H1 (cell line): ENCODE measurements around the gene DHX29.

Experiments used
- CTCF ChIP-seq, 3 experiments: IDR thresholded peaks; 1 replicate in 2 of 3; 2 replicates in 1 of 3; pipeline versions ENCODE4 v1.5.1 to v1.6.1; 2011; ENCODE audit warnings: low read length in 3 of 3, mild to moderate bottlenecking in 3 of 3, inconsistent platforms in 2 of 3, low read depth in 1 of 3, moderate library complexity in 1 of 3; ENCODE audit not compliant: insufficient read depth in 1 of 3; ENCODE audit errors: control extremely low read depth in 1 of 3
- EP300 ChIP-seq, 2 experiments: IDR thresholded peaks; 1 replicate in 1 of 2; 2 replicates in 1 of 2; pipeline ENCODE4 v1.6.1; 2011 to 2012; ENCODE audit warnings: low read depth in 2 of 2, low read length in 2 of 2, mild to moderate bottlenecking in 2 of 2, borderline replicate concordance in 1 of 2, inconsistent platforms in 1 of 2, moderate library complexity in 1 of 2
- HDAC6 ChIP-seq: IDR thresholded peaks from one replicate; pipeline ENCODE4 v1.7.1; 2012; ENCODE audit warnings: low read depth, mild to moderate bottlenecking, inconsistent platforms, low read length, moderate library complexity
- JUND ChIP-seq: IDR thresholded peaks from 2 replicates; pipeline ENCODE4 v1.6.1; 2011; ENCODE audit warnings: mild to moderate bottlenecking, improper control_type of control experiment, low read length
- NANOG ChIP-seq: IDR thresholded peaks from 2 replicates; pipeline ENCODE4 v1.6.1; 2011; ENCODE audit warnings: low read length, low read depth, mild to moderate bottlenecking, inconsistent platforms; ENCODE audit not compliant: insufficient read depth, poor library complexity, severe bottlenecking
- POLR2A ChIP-seq, 2 experiments: IDR thresholded peaks; 1 replicate in 1 of 2; 2 replicates in 1 of 2; pipeline ENCODE4 v1.6.1; 2011; ENCODE audit warnings: low read depth in 2 of 2, low read length in 2 of 2, mild to moderate bottlenecking in 2 of 2; ENCODE audit errors: control extremely low read depth in 1 of 2
- USF2 ChIP-seq: IDR thresholded peaks from 2 replicates; pipeline ENCODE4 v1.6.1; 2011; ENCODE audit warnings: low read length, improper control_type of control experiment

GRCh38 chr5:55222092-55222984 is 85.2 kb downstream of the DHX29 start:
- no peak for TF ChIP-seq EP300 (IDR thresholded peaks at IDR 0.05; ENCODE audit: borderline replicate concordance in 1 of 2, low read depth in 2 of 2, low read length in 2 of 2)
- TF ChIP-seq JUND: no peak
- no peak for TF ChIP-seq CTCF (IDR thresholded peaks at IDR 0.05; ENCODE audit: control extremely low read depth in 1 of 3, insufficient read depth in 1 of 3, low read depth in 1 of 3, low read length in 3 of 3)
- no peak for TF ChIP-seq POLR2A (IDR thresholded peaks at IDR 0.05; ENCODE audit: control extremely low read depth in 1 of 2, low read depth in 2 of 2, low read length in 2 of 2)
- TF ChIP-seq HDAC6: no peak
- no peak for TF ChIP-seq NANOG
- TF ChIP-seq USF2: no peak
